ENCODE measurements around the gene TSEN2. TPM values are rescaled to one million over a fixed set of nuclear protein-coding genes. Genes with fewer than 3 reads are reported as not detected.

The TSEN2 gene
- total and polyA plus RNA-seq, 9 of the 15 experiments (the other 6 are each of a cell fraction or from before 2014, with no cell fraction given), result 38.5 to 76.3 (median 46.6) TPM

DNA sequence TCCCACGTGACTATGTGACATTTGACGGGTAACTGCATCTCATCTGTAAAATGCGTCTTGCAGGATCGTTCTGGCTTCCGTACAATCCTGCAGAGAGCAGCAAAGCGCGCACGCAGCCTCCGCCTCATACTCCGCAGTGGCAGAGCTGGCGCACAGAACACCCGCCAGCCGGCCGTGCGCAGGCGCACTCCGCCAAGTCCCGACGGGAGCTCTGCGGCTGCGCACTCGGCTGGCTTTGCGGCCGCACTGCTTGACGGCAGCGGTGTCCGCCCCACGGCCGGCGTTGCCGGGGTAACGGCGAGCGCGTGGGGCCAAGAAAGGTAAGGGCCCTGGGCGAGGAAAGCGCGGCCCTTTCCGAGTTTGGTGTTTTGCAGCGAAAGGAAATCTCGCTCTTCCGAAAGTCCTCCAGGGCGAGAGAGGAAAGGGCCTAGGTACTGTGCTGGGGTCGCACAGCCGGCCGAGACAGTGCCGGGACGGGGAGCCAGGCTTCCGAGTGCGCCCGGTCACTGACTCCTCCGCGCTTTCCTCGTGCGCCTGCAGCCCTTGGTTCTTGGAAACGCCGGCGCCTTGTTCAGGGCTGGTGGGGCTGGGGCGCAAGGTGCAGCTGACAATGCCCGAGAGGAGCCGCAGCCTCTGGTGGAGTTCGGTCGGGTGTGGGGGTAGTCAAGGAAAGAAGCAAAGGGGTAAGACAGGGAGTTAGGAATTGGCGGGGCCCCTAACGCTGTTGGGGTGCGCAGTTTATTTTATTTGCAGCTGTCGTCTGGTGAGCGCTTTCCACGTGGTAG lies at the start of gene TSEN2 (continued):
- no peak for TF ChIP-seq KAT8 (IDR thresholded peaks at IDR 0.05; ENCODE audit: low read depth)
- no peak for TF ChIP-seq MAFK (IDR thresholded peaks at IDR 0.05; ENCODE audit: low read length)
- 0 out of 2 replicates have a peak, but pooled peaks have one; percentile 10 for TF ChIP-seq SLC30A9 (CRISPR knock-in tag; IDR thresholded peaks at IDR 0.05)
- no peak for TF ChIP-seq ZNF324 (CRISPR knock-in tag; IDR thresholded peaks at IDR 0.05)
- no peak for TF ChIP-seq PTBP1 (IDR thresholded peaks at IDR 0.05; ENCODE audit: low read depth, low read length)
- no peak for TF ChIP-seq EHMT2 (IDR thresholded peaks at IDR 0.05)
- TF ChIP-seq ZNF717 (CRISPR knock-in tag; IDR thresholded peaks at IDR 0.05), result no peak
- peak in 1 of 2 experiments; percentile 81; a peak in 2 of 4 replicates for TF ChIP-seq FOXA3 (CRISPR knock-in tag; conservative IDR thresholded peaks at IDR 0.05 in 1 of 2, IDR thresholded peaks at IDR 0.05 in 1 of 2)
- TF ChIP-seq CTBP1 (IDR thresholded peaks at IDR 0.05; ENCODE audit: borderline replicate concordance), result peak; percentile 85; the same call in 1 of the 2 replicates
- TF ChIP-seq, protein P1, sequence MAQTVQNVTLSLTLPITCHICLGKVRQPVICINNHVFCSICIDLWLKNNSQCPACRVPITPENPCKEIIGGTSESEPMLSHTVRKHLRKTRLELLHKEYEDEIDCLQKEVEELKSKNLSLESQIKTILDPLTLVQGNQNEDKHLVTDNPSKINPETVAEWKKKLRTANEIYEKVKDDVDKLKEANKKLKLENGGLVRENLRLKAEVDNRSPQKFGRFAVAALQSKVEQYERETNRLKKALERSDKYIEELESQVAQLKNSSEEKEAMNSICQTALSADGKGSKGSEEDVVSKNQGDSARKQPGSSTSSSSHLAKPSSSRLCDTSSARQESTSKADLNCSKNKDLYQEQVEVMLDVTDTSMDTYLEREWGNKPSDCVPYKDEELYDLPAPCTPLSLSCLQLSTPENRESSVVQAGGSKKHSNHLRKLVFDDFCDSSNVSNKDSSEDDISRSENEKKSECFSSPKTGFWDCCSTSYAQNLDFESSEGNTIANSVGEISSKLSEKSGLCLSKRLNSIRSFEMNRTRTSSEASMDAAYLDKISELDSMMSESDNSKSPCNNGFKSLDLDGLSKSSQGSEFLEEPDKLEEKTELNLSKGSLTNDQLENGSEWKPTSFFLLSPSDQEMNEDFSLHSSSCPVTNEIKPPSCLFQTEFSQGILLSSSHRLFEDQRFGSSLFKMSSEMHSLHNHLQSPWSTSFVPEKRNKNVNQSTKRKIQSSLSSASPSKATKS (CRISPR knock-in tag; IDR thresholded peaks at IDR 0.05), result no peak
- TF ChIP-seq SMARCB1 (IDR thresholded peaks at IDR 0.05; ENCODE audit: insufficient read length, low read depth), result no peak
- no peak for TF ChIP-seq NFE2L1 (tag; IDR thresholded peaks at IDR 0.05; ENCODE audit: borderline replicate concordance, low read depth)
- TF ChIP-seq ETV1 (tag; conservative IDR thresholded peaks at IDR 0.05; ENCODE audit: low read depth), result no peak
- TF ChIP-seq, protein P2, sequence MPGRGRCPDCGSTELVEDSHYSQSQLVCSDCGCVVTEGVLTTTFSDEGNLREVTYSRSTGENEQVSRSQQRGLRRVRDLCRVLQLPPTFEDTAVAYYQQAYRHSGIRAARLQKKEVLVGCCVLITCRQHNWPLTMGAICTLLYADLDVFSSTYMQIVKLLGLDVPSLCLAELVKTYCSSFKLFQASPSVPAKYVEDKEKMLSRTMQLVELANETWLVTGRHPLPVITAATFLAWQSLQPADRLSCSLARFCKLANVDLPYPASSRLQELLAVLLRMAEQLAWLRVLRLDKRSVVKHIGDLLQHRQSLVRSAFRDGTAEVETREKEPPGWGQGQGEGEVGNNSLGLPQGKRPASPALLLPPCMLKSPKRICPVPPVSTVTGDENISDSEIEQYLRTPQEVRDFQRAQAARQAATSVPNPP (IDR thresholded peaks at IDR 0.05; ENCODE audit: borderline replicate concordance, insufficient read depth, insufficient read length), result no peak
- no peak for TF ChIP-seq RFX7 (CRISPR knock-in tag; IDR thresholded peaks at IDR 0.05)
- TF ChIP-seq, protein P3, sequence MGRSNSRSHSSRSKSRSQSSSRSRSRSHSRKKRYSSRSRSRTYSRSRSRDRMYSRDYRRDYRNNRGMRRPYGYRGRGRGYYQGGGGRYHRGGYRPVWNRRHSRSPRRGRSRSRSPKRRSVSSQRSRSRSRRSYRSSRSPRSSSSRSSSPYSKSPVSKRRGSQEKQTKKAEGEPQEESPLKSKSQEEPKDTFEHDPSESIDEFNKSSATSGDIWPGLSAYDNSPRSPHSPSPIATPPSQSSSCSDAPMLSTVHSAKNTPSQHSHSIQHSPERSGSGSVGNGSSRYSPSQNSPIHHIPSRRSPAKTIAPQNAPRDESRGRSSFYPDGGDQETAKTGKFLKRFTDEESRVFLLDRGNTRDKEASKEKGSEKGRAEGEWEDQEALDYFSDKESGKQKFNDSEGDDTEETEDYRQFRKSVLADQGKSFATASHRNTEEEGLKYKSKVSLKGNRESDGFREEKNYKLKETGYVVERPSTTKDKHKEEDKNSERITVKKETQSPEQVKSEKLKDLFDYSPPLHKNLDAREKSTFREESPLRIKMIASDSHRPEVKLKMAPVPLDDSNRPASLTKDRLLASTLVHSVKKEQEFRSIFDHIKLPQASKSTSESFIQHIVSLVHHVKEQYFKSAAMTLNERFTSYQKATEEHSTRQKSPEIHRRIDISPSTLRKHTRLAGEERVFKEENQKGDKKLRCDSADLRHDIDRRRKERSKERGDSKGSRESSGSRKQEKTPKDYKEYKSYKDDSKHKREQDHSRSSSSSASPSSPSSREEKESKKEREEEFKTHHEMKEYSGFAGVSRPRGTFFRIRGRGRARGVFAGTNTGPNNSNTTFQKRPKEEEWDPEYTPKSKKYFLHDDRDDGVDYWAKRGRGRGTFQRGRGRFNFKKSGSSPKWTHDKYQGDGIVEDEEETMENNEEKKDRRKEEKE (IDR thresholded peaks at IDR 0.05; ENCODE audit: borderline replicate concordance in 1 of 2, control insufficient read depth in 1 of 2, low read depth in 2 of 2, low read length in 1 of 2), result no peak
- TF ChIP-seq, protein P4, sequence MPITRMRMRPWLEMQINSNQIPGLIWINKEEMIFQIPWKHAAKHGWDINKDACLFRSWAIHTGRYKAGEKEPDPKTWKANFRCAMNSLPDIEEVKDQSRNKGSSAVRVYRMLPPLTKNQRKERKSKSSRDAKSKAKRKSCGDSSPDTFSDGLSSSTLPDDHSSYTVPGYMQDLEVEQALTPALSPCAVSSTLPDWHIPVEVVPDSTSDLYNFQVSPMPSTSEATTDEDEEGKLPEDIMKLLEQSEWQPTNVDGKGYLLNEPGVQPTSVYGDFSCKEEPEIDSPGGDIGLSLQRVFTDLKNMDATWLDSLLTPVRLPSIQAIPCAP (CRISPR knock-in tag; IDR thresholded peaks at IDR 0.05; ENCODE audit: borderline replicate concordance), result no peak
- TF ChIP-seq TSC22D4 (tag; IDR thresholded peaks at IDR 0.05), result no peak
- peak; percentile 50 for TF ChIP-seq NEUROD1 (IDR thresholded peaks at IDR 0.05; ENCODE audit: borderline replicate concordance, low read depth, low read length, partially characterized antibody)
- no peak for TF ChIP-seq PHB2 (IDR thresholded peaks at IDR 0.05; ENCODE audit: low read depth)

Data from K562 (cell line).